Epithelial cell of esophagus (primary cell): ENCODE measurements around the gene CLTCL1.
A peak's percentile ranks its signal among the peaks of the same experiment; 100 is the strongest.

Experiments used
- DNase-seq: peaks from one replicate; pipeline ENCODE4 v3.0.0; 2010; ENCODE audit warnings: low read depth
- H3K4me3 ChIP-seq: 2 replicates; pipeline ENCODE4 v1.5.1; 2011; ENCODE audit warnings: mild to moderate bottlenecking, low read length, control low read depth
- TF ChIP-seq, protein P1 (sequence below): IDR thresholded peaks from 2 replicates; pipeline ENCODE4 v1.5.1; 2011; ENCODE audit warnings: low read depth, mild to moderate bottlenecking, low read length, control low read depth, inconsistent platforms; ENCODE audit not compliant: insufficient read depth; ENCODE audit errors: missing control alignments

Gene CLTCL1

DNA sequence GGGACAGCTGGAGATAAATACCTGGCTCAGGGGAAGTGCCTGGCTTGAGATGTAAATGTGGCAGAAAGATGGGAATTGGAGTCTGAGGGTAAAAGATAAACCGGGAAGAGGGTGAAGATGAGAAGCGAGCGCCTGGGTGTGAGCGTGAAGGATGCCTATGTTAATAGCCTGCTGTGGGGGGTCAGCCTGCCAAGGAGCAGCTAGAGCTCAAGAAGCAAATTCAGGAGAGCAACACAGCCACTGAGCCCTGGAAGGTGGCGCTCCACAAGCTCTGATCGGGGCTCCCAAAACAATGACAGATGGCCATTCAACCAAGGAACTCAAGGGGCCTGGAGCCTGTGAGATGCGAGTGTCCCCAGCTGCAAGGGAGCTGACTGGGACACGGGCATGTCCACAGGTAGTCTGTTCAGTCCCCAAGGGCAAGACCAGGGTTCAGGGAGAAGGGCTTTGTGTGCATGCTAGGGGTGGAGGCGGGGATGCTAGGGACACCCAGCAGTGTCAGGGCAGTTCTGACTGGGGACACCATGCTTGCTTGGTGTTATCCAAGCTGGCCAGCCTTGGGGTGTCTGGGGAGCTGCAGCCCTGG is 144.2 kb downstream of the CLTCL1 start:
- TF ChIP-seq, protein P1, sequence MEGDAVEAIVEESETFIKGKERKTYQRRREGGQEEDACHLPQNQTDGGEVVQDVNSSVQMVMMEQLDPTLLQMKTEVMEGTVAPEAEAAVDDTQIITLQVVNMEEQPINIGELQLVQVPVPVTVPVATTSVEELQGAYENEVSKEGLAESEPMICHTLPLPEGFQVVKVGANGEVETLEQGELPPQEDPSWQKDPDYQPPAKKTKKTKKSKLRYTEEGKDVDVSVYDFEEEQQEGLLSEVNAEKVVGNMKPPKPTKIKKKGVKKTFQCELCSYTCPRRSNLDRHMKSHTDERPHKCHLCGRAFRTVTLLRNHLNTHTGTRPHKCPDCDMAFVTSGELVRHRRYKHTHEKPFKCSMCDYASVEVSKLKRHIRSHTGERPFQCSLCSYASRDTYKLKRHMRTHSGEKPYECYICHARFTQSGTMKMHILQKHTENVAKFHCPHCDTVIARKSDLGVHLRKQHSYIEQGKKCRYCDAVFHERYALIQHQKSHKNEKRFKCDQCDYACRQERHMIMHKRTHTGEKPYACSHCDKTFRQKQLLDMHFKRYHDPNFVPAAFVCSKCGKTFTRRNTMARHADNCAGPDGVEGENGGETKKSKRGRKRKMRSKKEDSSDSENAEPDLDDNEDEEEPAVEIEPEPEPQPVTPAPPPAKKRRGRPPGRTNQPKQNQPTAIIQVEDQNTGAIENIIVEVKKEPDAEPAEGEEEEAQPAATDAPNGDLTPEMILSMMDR: no peak
- no peak for DNase-seq
- no peak overlapping the region for H3K4me3 ChIP-seq

DNA sequence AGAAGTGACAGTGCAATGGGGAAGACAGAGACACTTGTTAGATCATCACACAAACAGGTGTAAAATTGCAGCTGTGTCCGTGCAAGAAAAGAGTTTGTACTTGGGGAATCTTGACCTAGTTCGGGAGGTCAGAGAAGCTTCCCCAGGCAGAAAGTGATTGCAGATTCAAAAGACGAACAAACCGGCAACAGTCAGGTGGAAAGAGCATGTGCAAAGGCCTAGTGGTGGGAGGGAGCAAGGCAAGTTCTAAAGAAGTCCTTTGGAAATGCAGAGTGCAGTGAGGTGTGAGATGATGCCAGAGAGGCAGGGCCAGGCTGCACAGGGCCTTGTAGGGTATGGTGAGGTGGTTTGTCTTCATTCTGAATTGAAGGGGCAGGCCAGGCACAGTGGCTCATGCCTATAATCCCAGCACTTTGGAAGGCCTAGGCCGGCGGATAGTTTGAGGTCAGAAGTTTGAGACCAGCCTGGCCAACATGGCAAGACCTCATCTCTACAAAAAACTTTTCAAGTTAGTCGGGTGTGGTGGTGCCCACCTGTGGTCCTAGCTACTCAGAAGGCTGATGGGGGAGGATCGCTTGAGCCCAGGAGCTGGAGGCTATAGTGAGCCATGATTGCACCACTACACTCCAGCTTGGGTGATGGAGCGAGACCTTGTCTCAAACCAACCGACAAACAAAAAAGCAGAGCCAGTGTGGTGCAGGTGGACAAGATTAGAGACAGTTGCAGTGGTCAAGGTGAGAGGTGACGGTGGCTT is 145.1 kb downstream of the CLTCL1 start:
- DNase-seq: no peak
- TF ChIP-seq, protein P1: no peak
- no peak overlapping the region for H3K4me3 ChIP-seq

DNA sequence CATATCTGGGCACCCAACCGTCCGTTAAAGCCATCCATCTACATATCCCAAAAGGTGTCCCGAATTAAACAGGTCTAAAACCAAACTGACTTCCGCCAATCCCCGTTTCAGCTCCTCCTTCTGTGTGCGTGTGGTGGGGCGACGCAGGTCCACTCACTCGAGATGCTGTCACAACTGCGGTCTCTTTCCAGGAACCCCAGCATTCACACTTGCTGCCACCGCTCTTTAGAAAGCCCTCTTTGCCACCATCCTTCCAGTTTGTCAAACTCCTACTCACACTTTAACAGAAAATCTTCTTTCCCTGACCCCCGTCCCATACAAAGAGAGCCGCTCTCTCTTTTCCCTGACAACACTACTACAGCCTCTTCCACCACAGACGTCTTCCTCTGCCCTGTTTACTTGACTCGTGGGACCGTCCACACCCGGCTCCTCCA is 147.5 kb downstream of the CLTCL1 start:
- peak overlapping the region; percentile 99 for H3K4me3 ChIP-seq
- TF ChIP-seq, protein P1: no peak
- peak; percentile 42 for DNase-seq

DNA sequence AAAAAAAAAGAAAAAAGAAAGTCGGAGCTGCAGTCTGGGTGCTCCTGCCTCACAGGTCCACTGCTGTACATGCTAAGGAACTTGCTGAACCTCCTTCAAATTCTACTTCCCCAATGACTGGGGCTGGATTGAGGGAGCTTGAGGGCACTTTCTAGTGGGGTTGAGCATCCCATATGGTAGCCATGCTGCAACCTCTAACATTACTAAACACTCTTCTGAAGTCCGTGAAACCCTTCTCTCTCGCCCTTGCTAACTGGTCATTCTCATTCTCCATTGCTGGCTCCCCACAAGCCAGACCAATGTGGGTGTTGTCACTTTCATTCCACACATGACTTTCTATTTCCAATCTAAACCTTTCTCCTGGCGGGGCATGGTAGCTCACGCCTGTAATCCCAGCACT is 148.3 kb downstream of the CLTCL1 start:
- TF ChIP-seq, protein P1: no peak
- no peak for DNase-seq
- H3K4me3 ChIP-seq: no peak overlapping the region

DNA sequence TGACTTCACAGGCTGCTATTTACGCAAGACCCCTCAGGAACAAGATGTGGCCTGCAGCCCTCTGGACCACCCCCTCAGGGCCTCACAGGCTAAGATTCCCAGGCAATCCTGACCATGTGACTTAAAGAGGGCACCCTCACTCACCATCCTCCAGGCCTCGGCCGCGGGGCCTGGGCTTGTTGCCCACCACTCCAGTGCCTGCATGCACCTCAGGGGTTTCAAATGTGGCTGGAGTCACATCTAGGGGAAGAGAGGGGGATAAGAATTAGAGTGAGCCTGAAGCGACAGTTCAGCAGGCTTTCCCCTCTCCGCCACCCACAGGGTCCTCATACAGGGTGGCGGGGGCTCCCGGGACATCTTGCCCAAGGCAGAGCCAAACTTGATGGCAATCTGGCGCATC is 149.1 kb downstream of the CLTCL1 start:
- H3K4me3 ChIP-seq: no peak overlapping the region
- DNase-seq: no peak
- TF ChIP-seq, protein P1: no peak

DNA sequence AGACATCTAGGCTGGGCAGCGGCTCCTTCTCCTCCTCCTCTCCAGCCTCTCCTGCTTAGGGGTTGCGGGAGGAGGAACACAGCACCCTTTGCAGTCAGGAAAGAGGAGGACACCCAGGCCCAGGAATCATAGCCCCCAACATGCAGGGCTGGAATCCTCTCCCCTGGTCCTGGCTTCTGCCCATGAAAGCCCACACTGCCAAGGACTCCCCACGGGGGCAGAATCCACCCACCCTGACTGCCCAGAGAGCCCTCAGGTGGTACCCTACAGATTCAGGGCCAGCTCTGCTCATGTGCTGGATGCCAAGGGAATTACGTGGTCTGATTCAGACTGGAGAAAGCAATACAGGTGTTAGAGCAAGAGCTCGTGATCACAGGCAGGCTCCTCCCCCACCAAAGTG is 151.5 kb downstream of the CLTCL1 start:
- no peak for DNase-seq

More for the DNA sequence above, 151.5 kb downstream of the CLTCL1 start:
- TF ChIP-seq, protein P1: no peak
- H3K4me3 ChIP-seq: no peak overlapping the region
